ENCODE measurements around the gene WDR70.
"Not testable (repeated sequence)": the region's sequence is repeated elsewhere in the genome, so short reads cannot be mapped to it uniquely, and the experiment has no call there.

WDR70 gene

DNA sequence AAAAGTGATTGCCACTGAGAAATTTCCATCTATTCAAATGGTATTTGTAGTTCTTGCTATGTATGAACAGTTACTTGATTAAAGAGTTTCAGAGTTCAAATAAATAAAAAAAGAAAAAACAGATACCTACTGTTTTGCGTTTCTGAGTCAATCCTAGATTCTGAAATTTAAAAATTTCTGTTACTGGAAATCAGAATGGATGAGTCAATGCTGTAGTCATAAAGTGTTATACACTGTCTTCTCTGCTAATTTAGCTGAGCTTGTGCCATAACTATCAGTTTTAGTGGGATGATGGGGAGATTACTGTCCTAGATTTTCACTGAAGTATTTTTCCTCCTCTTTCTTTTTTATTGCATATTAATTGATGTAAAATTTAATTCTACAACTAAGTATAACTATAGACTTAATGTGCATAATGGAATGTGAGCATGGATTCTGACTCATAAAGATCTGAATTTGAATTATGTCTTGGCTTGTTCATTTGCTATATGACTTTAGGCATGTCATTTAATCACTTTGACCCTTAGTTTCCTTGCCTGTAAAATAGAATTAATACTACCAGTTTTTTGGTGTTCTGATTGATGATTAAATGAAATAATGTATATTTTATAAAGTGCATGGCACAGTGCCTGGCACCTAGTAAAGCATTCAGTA lies 75.4 kb downstream of the WDR70 start:
- peak; percentile 58 for DNase-seq

DNA sequence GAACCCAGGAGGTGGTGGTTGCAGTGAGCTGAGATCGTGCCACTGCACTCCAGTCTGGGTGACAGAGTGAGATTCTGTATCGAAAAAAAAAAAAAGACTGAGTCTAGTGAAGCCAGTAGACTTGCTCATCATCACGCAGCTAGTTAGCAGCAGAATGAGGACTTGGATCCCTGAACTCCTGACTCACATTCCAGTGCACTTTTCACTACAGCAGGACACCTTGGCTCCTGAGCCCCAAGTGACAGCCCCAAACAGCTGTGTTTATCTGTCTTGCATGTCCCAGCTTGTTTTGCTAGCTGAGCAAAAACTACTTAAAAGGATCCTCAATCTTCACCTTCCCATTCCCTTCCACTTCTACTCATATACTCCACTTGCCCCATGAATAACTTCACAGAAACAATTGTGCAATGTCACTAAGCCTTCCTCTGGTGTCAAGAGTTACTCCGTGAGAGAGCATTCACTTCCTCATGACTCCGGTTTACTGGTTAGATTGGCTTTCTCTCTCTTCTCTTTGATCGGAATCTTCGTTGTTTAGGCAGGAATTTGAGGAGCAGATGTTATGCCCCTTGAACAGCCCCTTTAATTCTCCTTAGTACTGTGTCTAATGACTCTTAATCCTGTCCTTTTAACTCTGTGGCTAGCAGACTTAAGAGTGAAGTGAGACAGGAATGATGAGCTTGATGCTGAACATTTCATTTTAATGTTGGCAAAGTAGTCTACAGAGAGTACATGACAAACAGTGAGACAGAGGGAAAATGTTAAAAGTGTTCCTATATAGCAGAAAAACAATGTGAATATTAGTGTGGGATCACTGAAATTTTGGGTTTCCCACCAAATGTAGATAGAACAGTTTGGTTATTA lies 84.3 kb downstream of the WDR70 start:
- DNase-seq, result not testable (repeated sequence)

DNA sequence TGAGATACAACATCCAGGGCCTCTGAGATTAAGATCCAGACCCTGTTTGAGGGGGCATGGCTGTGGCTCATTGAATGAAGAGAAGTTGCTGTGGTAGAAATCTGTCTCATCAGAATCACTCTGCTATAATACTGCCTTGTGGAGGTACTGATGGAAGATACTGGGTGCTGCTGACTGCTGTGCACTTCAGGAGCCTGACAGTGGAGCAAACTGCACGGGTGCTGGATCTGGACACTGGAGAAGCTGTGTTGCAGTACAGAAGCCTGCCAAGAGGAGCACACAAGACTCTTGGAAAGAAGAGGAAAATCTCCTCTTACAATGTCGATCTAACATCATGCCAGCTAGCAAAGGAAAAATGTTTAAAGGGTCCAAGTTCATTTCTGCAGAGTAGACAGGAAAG lies 85.5 kb downstream of the WDR70 start:
- not testable (repeated sequence) for DNase-seq

DNA sequence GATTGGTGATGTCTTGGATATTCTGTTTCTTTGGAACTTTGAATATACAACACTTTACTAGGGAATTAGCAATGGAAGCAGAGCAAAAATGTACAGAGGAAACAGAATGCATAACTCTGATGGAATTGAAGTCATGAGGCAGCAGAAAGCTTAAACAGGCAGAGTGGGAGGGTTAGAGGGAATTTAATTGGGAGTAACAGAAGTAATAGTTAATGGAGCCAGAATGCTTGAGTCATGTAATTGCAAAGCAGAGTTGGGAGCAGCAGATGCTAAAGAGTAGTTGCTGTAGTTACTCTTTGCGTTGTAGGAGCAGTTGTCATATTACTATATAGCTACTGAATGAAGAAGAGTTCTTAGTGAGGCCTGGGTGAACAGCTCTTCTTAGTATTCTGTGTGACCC lies 90.3 kb downstream of the WDR70 start:
- not testable (repeated sequence) for DNase-seq

DNA sequence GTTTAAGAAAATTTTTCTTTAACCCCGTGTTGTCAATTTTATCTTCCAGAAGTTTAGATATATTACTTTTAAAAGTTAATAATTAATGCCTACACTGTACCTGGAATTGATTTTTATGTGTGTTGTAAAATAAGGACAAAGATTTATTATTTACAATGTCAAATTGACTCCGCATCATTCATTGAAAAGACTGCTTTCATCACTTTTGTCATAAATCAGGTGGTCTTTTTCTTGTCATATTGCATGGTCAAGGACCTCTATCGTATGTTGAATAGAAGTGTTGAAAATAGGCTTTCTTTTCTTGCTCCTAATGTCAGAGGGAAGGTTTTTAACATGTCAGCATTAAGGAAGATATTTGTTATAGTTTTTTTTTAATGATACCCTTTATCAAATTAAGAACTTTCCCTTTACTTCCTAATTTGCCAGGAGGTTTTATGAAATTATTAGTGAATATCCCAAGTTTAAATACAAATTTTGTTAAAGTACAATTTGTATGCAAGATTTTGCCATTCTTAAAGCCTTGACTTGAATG lies 92.6 kb downstream of the WDR70 start:
- no peak for DNase-seq

DNA sequence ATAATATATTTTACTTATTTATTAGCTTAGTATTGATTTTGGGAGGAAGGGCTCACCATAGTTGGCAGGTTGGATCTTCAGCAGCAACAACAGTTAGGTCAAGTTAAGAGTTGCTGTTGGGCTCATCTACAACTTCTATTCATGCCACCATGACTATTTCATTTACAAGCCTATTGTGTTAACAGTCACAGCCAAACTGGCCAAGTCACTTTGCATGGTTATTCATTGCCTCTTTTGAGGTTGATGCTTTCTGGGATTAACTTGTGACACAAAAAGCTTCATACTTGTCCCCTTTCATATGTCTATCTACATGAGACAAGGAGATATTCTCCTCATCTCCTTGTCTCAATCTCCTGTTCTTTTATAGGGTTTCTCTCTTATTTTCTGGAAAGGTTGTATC lies 98.3 kb downstream of the WDR70 start:
- no peak for DNase-seq

DNA sequence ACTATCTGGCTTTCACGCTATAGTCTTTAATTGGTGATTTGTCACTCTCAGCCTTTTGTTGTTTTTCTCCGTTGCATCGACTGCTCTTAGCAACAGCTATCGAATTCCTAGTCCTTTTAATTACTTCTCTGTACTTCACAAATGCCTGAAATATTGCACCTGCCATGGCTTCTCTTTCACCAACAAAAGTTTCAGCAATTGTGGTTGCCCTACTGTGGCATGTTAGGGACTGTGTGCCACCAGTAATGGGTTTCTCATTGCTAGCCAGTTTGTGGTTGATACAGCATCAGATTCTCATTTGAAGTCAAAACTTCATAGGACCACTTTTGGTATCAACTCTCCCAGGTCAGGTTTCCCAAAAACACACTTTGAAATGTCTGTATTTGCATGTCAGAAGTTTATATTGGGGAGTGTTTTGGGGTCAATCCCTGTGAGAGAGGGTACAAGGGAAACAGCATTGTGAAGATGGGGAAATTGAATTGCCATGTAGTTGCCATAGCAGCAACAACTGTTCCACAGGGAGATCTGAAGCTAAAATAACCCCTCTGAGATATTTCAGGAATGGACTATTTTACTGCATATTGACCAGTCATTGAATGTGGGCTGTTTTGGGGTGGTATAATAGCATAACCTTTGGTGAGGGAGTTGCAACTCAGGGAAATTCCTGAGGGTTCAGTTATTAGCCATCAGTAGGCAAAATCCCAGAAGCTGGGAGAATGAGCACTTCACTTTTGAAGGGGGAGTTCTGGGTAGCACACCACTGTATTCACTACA lies 99.2 kb downstream of the WDR70 start:
- no peak for DNase-seq

DNA sequence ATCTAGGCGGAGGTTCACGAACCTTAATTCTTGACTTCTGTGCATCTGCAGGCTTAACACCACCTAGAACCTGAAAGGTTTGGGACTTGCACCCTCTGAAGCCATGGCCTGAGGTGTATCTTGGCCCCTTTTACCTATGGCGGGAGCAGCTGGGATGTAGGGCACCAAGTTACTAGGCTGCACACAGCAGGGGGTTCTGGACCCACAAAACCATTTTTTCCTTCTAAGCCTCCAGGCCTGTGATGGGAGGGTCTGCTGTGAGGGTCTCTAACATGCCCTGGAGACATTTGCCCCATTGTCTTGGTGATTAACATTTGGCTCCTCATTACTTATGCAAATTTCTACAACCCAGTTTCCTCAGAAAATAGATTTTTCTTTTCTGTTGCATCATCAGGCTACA lies 102.3 kb downstream of the WDR70 start:
- DNase-seq, result not testable (repeated sequence)

DNA sequence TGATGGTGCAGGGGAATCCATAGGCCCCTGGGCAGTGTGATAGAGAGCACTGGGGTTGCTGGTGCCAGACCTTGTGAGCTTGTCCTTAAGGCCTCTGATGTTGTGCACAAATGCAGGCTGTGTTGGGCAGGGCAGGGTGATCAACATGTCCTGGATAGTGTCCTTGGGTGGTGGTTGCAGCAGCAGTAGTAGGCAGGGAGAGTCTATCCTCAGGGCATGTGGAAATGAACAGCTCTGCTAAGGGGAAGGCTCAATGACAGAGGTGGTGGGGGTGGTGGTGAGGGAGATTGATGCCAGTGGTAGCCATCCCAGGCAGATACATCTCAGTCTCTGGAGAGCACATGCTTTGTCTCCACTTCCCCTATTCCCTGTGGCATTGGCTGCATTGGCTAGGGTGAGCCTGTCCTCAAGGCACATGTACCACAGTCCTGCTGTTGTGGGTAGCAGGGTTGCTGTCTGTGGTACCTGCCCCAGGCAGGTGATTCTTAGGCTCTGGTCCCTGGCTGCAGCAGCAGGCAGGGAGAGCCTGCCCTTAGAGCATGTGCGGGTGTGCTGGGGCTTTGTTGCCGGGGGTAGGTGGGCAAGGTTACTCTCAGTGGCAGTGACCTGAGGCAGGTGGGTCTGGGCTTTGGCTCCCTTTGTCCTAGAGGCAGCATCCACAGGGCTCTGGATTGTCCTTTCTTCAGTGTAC lies 111.1 kb downstream of the WDR70 start:
- DNase-seq, result no peak

DNA sequence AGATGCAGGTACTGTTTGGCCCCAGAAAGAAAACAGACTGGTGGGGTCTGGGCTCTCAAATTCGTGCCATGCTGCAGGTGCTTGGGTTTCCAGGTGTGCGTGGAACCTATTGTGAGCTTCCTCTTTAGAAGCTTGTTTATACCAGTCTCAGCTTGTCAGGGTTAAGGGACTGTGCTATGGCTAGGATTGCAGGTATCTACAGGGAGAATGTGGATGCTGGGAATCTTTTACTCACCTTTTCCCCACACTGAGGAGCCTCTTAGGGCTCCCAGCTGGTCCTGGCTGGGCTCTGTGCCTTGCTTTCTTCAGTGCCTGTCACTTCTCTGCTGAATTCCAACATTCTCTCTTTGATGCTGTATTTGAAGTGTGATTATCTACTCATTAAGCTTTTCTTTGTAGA lies 111.8 kb downstream of the WDR70 start:
- DNase-seq, result no peak

DNA sequence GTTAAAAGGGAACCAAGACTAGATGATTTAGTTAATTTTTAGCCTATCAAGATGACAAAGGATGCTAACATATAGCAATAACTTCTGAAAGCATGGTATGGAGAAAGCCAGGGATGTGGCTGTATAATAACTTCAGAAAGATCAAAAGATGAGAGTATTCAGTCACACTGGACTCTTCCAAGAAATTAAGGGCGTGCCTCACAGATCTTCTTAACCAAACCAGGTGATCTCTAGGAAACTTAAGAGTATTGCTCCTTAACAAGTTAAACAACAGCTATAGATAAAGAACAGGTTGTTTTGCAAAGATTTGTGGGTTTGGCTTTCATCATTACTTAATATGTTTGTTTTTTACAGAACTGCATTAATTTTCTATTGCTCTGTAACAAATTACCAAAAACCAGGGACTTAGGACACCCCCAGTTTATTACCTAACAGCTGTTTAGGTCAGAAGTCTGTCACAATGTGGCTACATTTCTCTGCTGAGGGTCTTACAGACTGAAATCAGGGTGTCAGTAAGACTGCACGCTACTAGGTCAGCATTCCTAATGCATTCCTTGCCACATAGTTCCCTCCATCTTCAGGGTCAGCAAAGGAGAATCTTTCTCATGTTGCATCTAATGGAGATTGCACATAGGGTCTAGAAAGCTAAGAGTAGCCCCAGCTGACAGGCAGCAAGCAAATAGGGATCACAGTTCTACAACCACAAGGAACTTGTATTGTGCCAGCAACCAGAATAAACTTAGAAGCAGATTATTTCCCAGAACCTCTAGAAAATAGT lies 113.8 kb downstream of the WDR70 start:
- DNase-seq, result no peak

DNA sequence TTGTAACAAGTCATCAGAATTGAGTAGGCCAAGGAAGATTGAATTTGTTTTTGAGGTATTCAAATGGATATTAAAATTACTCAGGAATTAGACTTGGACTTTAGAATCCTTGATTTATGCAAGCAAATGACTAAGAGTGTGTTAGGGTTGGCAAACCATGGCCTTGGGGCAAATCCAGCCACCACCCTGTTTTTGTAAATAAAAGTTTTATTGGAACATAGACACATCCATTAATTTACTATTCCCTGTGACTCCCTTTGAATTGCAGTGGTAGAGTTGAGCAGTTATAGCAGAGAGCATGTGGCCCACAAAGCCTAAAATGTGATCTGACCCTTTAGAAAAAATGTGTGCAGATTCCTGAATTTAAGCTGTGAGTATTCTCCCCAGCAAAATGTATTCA lies 115.6 kb downstream of the WDR70 start:
- no peak for DNase-seq

DNA sequence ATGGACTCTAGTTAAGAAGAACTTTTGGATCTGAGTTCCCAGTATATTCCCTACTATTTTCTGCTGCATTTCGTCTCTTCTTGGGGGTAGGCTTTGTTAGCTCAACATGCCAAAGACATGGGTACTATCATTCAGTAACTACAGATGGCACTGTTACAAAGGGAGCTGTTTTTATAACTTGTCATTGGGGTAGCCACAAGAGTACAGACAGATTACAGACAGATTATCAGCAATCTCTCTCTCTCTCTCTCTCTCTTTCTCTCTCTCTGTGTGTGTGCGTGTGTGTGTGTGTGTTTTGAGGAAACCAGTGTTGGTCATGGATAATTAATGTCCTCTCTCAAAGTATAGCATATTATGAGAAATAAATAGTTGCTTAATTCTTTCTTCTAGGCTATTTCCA lies 116.1 kb downstream of the WDR70 start:
- peak; percentile 48 for DNase-seq

DNA sequence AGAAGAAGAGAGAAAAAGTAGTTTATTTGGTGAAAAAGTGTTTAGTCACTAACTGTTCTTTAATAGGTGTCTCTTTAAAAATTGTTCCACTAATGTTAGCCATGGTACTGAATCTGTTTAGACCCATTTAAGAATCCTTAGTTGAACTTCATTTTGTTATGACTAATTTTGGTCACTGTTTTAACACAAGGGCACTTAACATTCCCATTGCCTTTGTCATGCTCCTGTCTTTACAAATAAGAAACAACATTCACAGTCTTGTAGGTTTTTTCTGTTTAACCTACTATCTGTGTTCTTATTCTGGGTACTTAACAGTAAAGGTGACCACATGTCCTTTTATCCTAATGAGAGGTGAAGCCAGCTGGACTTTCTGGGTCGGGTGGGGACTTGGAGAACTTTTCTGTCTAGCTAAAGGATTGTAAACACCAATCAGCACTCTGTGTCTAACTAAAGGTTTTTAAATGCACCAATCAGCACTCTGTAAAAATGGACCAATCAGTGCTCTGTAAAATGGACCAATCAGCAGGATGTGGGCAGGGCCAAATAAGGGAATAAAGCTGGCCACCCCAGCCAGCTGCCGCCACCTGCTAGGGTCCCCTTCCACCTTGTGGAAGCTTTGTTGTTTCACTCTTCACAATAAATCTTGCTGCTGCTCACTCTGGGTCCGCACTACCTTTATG lies 116.7 kb downstream of the WDR70 start:
- peak; percentile 82 for DNase-seq

DNA sequence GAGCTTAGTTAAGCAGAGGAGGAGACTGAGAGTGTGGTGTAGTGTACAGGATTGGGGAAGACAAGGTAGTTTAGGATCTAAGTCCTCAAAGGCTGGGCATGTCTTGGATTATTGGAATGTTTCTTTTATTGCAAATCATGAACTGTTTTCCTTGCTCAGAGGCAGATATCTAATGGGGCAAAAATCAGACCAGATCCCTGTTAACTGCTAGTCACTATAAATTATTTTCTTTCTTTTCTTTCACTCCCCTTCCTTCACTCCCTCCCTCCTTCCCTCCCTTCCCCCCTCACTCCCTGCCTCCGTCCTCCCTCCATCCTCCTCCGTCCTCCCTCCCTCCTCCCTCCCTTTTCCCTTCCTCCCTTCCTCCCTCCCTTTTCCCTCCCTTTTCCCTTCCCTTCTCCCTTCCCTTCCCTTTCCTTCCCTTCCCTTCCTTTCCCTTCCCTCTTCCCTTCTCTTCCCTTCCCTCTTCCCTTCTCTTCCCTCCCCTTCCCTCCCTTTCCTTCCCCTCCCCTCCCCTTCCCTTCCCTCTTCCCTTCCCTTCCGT lies 117.9 kb downstream of the WDR70 start:
- no peak for DNase-seq

DNA sequence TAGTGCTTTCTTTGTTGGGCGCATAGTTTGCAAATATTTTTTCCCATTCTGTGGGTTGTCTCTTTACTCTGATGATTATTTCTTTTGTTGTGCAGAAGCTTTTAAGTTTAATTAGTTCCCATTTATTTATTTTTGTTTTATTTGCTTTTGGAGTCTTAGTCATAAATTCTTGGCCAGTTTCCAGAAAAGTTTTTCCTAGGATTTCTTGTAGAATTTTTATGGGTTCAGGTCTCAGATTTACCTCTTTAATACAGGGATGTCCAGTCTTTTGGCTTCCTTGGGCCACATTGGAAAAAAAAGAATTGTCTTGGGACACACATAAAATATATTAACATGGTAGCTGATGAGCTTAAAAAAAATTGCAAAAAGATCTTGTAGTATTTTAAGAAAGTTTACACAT lies 122.0 kb downstream of the WDR70 start:
- peak; percentile 14 for DNase-seq

DNA sequence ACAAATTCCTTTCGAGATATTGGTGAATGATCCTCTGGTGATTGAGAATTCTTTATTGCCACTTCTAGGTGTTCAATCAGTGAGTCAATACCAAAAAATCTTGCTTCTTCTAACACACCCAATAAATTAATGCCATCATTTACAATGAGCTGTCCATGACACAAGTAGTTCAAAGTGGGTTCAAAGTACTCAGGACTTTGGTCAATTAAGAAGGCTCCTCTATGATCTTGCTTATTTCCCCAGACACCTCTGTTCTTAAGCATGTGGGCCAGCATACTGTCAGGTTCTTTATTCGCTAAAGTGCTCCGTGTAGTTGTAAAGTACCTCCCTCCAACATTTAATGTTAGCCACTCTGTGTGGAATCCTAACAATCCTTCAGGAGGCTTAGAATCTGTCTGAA lies 127.1 kb downstream of the WDR70 start:
- DNase-seq, result no peak

DNA sequence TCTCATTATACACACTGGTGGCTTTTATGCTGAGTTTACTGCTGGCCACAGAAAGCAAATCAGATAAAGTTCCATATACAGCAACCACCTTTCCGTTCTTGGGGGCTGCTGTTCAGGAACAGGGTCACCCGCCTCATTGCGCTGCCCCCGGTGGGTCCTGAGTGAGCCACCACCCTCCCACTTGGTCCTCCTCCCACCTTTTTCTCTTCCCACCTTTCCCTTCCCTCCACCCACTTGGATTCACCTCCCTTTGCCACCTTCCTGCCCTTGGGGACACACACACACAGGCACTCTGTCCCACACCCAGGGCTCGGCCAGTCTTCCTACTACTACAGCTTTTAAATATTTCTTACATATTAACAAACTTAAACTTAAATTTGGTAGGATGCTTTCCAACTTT lies 127.6 kb downstream of the WDR70 start:
- DNase-seq, result no peak

DNA sequence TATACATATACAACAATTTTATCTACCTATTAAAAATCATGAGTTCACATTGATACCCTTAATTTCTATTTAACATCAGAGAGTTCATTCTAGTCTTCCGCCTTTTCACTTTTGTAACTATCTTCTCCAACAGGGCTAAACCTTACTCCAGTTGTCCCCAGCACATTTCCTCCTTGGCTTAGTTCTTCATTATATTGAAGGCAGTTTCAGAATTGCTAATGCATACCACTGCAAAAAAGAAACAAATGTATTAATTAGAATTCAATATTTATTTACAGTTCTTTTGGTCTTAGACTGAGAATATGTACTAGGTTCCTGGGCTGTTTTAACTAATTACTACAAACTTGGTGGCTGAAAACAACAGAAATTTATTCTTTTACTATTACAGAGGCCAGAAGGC lies 132.5 kb downstream of the WDR70 start:
- DNase-seq, result no peak

DNA sequence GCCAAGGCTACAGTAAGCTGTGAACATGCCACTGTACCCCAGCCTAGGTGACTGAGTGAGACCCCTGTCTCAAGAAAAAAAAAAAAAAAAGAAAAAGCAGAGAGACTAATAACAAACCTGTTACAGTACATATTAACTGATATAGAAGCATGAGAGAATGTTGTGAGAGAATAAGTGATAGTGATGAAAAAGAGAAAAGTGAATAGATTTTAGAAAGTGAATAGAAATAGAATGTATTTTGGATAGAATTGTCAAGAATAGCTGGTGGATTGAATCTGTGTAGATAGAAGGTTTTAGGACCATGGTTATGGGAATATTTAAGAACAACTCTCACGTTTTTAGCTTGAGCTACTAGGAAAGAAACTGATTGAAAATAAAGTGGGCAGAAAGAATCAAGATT lies 135.8 kb downstream of the WDR70 start:
- no peak for DNase-seq

DNA sequence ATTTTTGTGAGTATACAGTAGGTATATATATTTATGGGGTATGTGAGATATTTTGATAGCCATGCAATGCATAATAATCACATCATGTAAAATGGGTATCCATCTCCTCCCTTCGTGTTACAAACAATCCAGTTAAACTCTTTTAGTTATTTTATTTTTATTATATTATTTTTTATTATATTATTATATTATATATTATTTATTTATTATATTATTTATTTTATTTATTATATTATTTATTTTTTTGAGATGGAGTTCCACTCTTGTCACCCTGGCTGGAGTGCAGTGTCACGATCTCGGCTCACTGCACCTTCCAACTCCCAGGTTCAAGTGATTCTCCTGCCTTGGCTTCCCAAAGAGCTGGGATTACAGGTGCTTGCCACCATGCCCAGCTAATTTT lies 138.6 kb downstream of the WDR70 start:
- no peak for DNase-seq

All from fibroblast of skin of back (primary cell).